PC-9 (cell line): ENCODE results near the gene HMGN4. TPM values are rescaled to one million over a fixed set of nuclear protein-coding genes. Genes with fewer than 3 reads are reported as not detected.
"Not testable (repeated sequence)": the region's sequence is repeated elsewhere in the genome, so short reads cannot be mapped to it uniquely, and the experiment has no call there.

Experiments
- BruUV-seq: library from RNA; stranded (reverse); fragments of 400-500 nt; replicated peaks from 2 replicates; lab custom pipeline; 2021; lab: Mats Ljungman, UMichigan
- CTCF ChIA-PET: fragments of 300-600 bp; sonication (Branson Sonifier 250); formaldehyde crosslinking; loops from one replicate; lab custom pipeline; 2022; ENCODE audit warnings: antibody characterized with exemption; lab: Charles Lee
- POLR2A ChIA-PET: fragments of 300-600 bp; sonication (Branson Sonifier 250); formaldehyde crosslinking; loops from one replicate; lab custom pipeline; 2022; ENCODE audit warnings: antibody characterized with exemption; ENCODE audit not compliant: unreplicated experiment; lab: Charles Lee
- DNase-seq, 2 experiments: peaks; one replicate each; pipeline versions ENCODE4 v3.0.0 to v3.0.0-alpha.2; 2015 to 2022; ENCODE audit warnings: mixed read lengths in 1 of 2
- H2AFZ ChIP-seq: fragments of 200-600 bp; sonication (generic); 2 replicates; pipeline ENCODE4 v1.8.1; 2017; ENCODE audit warnings: antibody characterized with exemption
- H3F3A ChIP-seq: fragments of 200-600 bp; sonication (generic); 2 replicates; pipeline ENCODE4 v1.8.1; 2017; ENCODE audit warnings: antibody characterized with exemption, mild to moderate bottlenecking, low read depth; ENCODE audit not compliant: insufficient read depth
- H3K27ac ChIP-seq: fragments of 200-600 bp; sonication (generic); 2 replicates; pipeline ENCODE4 v1.6.1; 2016; ENCODE audit warnings: mixed run types
- H3K27me3 ChIP-seq: fragments of 200-600 bp; sonication (generic); 2 replicates; pipeline ENCODE4 v1.6.1; 2016; ENCODE audit warnings: low read depth, mixed run types; ENCODE audit not compliant: insufficient read depth
- H3K36me3 ChIP-seq: fragments of 200-600 bp; sonication (generic); 2 replicates; pipeline ENCODE4 v1.6.1; 2016; ENCODE audit warnings: low read depth, mixed run types
- H3K4me1 ChIP-seq: fragments of 200-600 bp; sonication (generic); replicated peaks from 2 replicates; pipeline ENCODE4 v1.6.1; 2016; ENCODE audit warnings: mixed run types; ENCODE audit not compliant: insufficient read depth
- H3K4me2 ChIP-seq: fragments of 200-600 bp; sonication (generic); 2 replicates; pipeline ENCODE4 v1.6.1; 2017; ENCODE audit warnings: mixed run types
- H3K4me3 ChIP-seq: fragments of 200-600 bp; sonication (generic); 2 replicates; pipeline ENCODE4 v1.6.1; 2016; ENCODE audit warnings: mixed run types
- H3K79me2 ChIP-seq: fragments of 200-600 bp; sonication (generic); 2 replicates; pipeline ENCODE4 v1.6.1; 2017; ENCODE audit warnings: low read depth, mixed run types
- H3K9me2 ChIP-seq: fragments of 200-600 bp; sonication (generic); 2 replicates; pipeline ENCODE4 v1.8.1; 2017; ENCODE audit warnings: mild to moderate bottlenecking; ENCODE audit not compliant: insufficient read depth
- H3K9me3 ChIP-seq: fragments of 200-600 bp; sonication (generic); 2 replicates; pipeline ENCODE4 v1.8.1; 2016; ENCODE audit warnings: low read depth; ENCODE audit not compliant: insufficient read depth
- H4K20me1 ChIP-seq: fragments of 200-600 bp; sonication (generic); 2 replicates; pipeline ENCODE4 v1.8.1; 2017; ENCODE audit not compliant: insufficient read depth
- CTCF ChIP-seq: fragments of 200-600 bp; sonication (generic); conservative IDR thresholded peaks from 2 replicates; pipeline ENCODE4 v1.6.1; 2017; ENCODE audit warnings: mixed run types, antibody characterized with exemption, mild to moderate bottlenecking, moderate library complexity
- EZH2 ChIP-seq: fragments of 200-600 bp; sonication (generic); IDR thresholded peaks from 2 replicates; pipeline ENCODE4 v1.8.0; 2017; ENCODE audit warnings: antibody characterized with exemption, low read depth
- intact Hi-C: fragments of 100-400 bp; cut with micrococcal nuclease; formaldehyde crosslinking; loops from one replicate; pipeline ENCODE4 v1.10.0; 2022; ENCODE audit not compliant: unreplicated experiment
- total RNA-seq: library from RNA; stranded (reverse); gene quantifications from 2 replicates; pipeline ENCODE4 v1.2.3, GENCODE V29; 2021

HMGN4 gene
- total RNA-seq, 1 experiment from 2014 or later: 86.9 TPM

- POLR2A ChIA-PET: interaction anchor here (0.6 to 0.7 kb wide), 2 partner anchors 13 to 199 kb away, joined by 5 read pairs; no protein-coding TSS in a partner anchor
- Histone ChIP-seq H4K20me1 (no peaks in the 10 kb centered on the region), H3K27ac (no peak overlapping the region), H3K9me2 (no peaks in the 10 kb centered on the region), H2AFZ (no peak overlapping the region), H3K79me2 (peaks cover 19% of the 10 kb centered on the region), H3K36me3 (peaks cover 14% of the 10 kb centered on the region; the same call in 1 of the 2 replicates), H3K4me2 (no peak overlapping the region), H3F3A (peaks cover 11% of the 10 kb centered on the region), H3K4me3 (no peak overlapping the region), H3K4me1 (no peaks in the 10 kb centered on the region), H3K27me3 (no peaks in the 10 kb centered on the region), H3K9me3 (no peaks in the 10 kb centered on the region)
- intact Hi-C loops: no loop called here
- DNase-seq: no peak
- BruUV-seq: no TSS peak
- CTCF ChIA-PET: no interaction called here
- TF ChIP-seq CTCF: no peak
- no peak for TF ChIP-seq EZH2
Observed at GRCh38 chr6:26545627-26546026, 7.5 kb downstream of the HMGN4 start.

- H3K79me2 ChIP-seq, DNase-seq, H3K27me3 ChIP-seq, CTCF ChIA-PET, H3K4me2 ChIP-seq, H4K20me1 ChIP-seq, H3K27ac ChIP-seq, H3K4me3 ChIP-seq, H3K9me2 ChIP-seq, H3K9me3 ChIP-seq, H3K4me1 ChIP-seq, H3K36me3 ChIP-seq, POLR2A ChIA-PET, BruUV-seq, intact Hi-C loops, H2AFZ ChIP-seq: not testable (repeated sequence)
- H3F3A ChIP-seq: peaks cover 11% of the 10 kb centered on the region; the same call in 1 of the 2 replicates
Observed at GRCh38 chr6:26547363-26547762, 9.2 kb downstream of the HMGN4 start.

- Histone ChIP-seq H3K36me3 (no peaks in the 10 kb centered on the region), H3K4me1 (peaks cover 17% of the 10 kb centered on the region), H3K9me3 (no peaks in the 10 kb centered on the region), H3K27me3 (no peaks in the 10 kb centered on the region), H3K9me2 (no peaks in the 10 kb centered on the region), H3K4me2 (peak overlapping the region; percentile 61), H2AFZ (peak overlapping the region; percentile 82), H3K27ac (no peak overlapping the region), H3K4me3 (peak overlapping the region; percentile 59; the same call in 1 of the 2 replicates), H3K79me2 (no peaks in the 10 kb centered on the region), H3F3A (peaks cover 26% of the 10 kb centered on the region), H4K20me1 (no peaks in the 10 kb centered on the region)
- no TSS peak for BruUV-seq
- POLR2A ChIA-PET: no interaction called here
- CTCF ChIA-PET: interaction anchor here (0.7 kb wide), 1 partner anchor 157 kb away, joined by 7 read pairs; no protein-coding TSS in a partner anchor
- intact Hi-C loops: loop anchor here (5.0 kb wide), 2 partner anchors 208 to 238 kb away; no protein-coding TSS in a partner anchor
- TF ChIP-seq EZH2: no peak
- no peak for TF ChIP-seq CTCF
- DNase-seq: peak in 1 of 2 experiments; percentile 56
Observed at GRCh38 chr6:26550250-26550993, 12.3 kb downstream of the HMGN4 start.
